ENCODE measurements around the gene PPP4R3B.
"Not testable (repeated sequence)": the region's sequence is repeated elsewhere in the genome, so short reads cannot be mapped to it uniquely, and the experiment has no call there.

The PPP4R3B gene

GRCh38 chr2:55617175-55618024, at the start of gene PPP4R3B:
PPP4R3B (minus strand) TSS chr2:55617622; CDS start chr2:55617285, 337 bp downstream.
- peak; percentile 55 for FAIRE-seq

DNA sequence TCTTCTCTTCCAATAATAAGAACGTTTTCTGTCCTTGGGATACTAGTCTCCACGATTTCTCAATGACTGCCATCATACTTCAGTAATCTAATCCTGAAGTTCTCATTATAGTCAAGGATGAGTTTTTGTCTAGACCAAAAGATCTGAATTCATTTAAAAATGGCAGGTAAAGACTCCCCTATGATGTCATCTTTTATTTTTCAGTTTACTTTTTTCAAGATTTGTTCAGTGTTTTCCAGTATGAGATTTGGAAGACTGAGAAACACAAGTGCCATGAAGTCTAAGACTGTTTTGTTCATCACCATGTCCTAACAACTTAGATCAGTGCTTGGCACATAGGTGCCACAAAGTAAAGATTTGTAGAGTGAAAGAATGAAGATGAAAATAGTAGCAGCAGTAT, 35.8 kb upstream of the PPP4R3B start:
- no peak for FAIRE-seq

- FAIRE-seq = no peak
These were observed 31.8 kb upstream of the PPP4R3B start for GRCh38 chr2:55649211-55649610.

DNA sequence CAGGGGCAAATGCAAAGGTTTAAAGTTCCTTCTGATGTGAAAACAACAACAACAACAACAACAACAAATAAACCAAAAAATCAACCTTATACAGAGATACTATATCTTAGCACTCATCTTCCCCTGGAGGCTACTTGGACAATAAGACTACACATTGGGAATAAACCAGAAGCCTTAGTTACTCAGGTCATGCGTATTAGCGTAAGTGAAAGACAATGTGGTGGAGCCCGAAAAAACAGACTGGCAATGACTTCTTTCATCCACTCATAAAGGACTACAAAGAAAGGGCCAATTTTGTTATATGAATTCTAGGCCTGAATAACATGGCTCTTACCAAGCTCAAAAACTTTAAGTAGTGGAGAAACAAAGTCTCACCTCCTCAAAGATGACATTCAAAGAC, 19.4 kb upstream of the PPP4R3B start:
- FAIRE-seq = no peak

DNA sequence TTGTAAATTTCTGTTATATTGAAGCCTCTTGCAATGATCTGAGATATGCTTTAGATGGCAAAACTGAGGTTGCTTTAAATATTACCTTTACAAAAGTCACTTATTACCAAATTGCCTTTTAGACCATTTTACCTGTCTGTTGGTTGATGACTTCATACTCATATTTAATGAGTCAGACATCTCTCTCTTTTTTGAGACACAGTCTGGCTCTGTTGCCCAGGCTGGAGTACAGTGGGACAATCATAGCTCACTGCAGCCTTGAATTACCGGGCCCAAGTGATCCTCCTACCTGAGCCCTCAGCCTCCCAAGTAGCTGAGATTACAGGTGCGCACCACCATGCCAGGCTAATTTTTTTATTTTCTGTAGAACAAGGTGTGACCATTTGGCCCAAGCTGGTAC, 11.5 kb upstream of the PPP4R3B start:
- FAIRE-seq = no peak

GRCh38 chr2:55627915-55628314, 10.5 kb upstream of the PPP4R3B start:
- FAIRE-seq = no peak

- FAIRE-seq = no peak
These were observed 4.4 kb upstream of the PPP4R3B start for GRCh38 chr2:55621802-55622201.

GRCh38 chr2:55620123-55620779, 2.8 kb upstream of the PPP4R3B start:
- no peak for FAIRE-seq

DNA sequence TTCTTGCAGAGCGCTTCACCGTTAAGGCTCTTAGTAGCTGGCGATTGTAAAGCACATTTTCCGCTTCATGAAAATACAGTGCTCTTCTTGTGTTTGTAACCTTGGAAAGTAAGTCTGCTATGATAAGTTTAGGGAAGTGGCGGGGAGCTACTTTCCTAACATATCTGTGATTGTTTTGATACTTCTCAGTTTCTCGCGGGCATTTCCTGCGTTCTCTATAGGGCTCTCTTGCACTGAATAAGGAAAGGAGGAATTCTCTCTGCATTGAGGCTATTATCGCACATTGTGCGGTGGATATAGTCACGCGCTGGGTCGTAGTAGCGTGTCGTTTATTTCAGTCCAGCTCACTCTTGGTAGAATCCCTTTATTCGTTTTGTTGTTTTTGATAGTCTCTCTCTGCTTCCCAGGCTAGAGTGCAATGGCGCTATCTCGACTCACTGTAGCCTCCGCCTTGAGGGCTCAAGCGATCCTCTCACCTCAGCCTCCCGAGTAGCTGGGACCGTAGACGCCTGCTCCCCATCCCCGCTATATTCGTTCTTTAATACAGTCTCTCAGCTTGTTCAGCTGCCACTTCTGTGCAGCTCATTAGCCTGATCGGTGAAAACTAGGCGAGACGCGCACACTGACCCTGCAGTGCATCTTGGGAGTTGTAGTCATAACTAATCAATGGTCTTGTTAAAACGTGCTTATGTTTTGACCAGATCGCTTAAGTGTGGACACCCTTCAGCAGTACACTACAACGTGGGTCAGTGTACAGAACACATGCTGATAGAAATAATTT, 1.0 kb upstream of the PPP4R3B start:
- peak; percentile 36 for FAIRE-seq

DNA sequence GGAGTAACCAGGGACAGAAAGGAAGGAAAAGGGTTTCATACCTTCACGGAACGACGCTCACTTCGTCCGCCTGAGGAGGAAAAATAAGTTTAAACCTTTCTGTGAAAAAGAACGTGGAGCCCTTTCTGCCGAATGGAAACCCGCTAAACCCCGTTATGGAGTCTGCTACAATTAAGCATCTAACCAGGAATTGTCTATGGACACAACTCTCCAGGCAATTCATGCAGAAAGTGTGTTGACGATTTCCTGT, 528 bp upstream of the PPP4R3B start:
- no peak for FAIRE-seq

DNA sequence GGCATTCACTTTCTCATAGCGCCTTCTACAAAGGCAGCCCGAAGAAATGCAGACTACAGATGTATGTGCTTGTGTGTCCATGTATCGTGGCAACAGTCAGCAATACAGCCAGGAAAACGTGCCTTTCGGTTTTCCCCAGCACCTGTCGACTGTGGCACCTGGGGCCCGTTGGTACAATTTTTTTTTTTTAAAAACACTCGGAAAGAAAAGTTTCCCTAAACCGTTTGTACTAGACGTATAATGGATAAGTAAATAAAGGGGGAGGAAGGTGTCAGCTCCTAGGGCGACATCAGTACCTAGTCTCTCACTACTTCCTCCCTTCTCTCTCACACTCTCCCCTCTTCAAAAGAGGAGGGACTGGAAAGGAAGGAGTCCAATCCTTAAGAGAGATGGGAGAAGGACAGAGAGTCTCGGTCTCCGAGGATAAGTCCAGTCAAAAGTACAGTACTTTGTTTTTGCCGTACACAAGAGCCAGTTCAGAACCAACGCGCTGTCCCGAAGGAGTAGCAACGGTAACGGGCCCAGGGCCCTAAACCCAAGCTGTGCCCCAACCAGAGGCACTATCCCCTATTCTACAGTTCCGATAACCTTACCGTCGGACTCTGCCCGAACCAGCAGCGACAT, 759 bp downstream of the PPP4R3B start:
- FAIRE-seq = no peak

GRCh38 chr2:55611997-55612396, 5.4 kb downstream of the PPP4R3B start:
- no peak for FAIRE-seq

GRCh38 chr2:55610954-55611743, 6.3 kb downstream of the PPP4R3B start:
- FAIRE-seq = no peak

- FAIRE-seq = no peak
These were observed 7.4 kb downstream of the PPP4R3B start for GRCh38 chr2:55609938-55610578.

DNA sequence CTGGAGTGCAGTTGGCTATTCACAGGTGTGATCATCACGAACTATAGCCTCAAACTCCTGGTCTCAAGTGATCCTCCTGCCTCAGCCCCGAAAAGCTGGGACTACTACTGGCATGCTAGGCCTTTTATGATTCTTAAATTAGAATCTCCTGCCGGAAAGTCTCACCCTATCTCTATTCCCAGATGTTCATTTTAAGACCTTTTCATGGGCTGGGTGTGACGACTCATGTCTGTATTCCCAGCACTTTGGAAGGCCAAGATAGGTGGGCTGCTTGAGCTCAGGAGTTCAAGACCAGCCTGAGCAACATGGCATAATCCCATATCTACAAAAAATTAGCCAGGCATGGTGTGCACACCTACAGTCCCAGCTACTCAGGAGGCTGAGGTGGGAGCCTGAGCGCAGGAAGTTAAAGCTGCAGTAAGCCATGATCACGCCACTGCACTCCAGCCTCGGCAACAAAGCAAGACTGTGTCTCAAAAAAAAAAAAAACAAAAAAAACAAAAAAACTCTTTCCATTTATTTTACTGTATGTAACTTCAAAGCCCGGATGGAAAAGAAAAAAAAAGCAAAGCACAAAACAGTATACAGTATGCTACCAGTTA, 8.1 kb downstream of the PPP4R3B start:
- FAIRE-seq = peak; percentile 69

- no peak for FAIRE-seq
These were observed 9.7 kb downstream of the PPP4R3B start for GRCh38 chr2:55607717-55608116.

DNA sequence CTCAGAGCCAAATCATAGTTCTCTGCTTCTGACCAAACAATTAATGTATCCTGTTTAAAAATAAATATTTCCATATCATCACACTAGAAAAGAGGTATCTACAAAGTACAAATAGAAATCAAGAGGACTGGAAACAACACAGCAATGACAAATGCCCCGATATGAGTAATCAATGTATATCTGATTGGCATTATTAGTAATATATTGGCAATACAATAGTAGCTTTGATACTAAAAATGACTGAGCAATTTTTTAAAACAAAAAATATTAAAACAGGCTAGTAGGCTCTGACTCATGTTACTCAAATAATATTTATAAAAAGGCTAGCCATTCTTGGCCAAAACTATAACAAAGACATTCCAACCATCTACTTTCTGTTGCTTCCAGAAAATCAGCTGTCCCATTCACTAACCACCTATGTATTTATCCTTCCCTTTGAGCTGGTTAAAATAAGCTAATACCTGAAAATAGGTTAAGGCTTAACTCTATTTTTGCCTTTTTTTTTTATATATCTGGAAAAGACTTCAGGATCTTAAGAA, 13.3 kb downstream of the PPP4R3B start:
- FAIRE-seq = no peak

- FAIRE-seq = no peak
These were observed 15.6 kb downstream of the PPP4R3B start for GRCh38 chr2:55601849-55602248.

GRCh38 chr2:55598056-55598795, 19.2 kb downstream of the PPP4R3B start:
- FAIRE-seq = no peak

DNA sequence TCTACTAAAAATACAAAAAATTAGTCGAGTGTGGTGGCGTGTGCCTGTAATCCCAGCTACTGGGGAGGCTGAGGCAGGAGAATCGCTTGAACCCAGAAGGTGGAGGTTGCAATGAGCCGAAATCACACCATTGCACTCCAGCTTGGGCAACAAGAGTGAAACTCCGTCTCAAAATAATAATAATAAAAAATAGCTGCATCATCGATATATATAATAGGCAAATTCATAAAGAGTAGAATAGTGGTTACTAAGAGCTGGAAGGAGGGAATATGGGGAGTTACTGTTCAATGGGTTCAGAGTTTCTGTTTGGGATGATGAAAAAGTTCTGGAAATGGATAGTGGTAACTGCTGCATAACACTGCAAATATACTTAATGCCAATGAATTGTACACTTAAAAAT, 20.6 kb downstream of the PPP4R3B start:
- FAIRE-seq = not testable (repeated sequence)

DNA sequence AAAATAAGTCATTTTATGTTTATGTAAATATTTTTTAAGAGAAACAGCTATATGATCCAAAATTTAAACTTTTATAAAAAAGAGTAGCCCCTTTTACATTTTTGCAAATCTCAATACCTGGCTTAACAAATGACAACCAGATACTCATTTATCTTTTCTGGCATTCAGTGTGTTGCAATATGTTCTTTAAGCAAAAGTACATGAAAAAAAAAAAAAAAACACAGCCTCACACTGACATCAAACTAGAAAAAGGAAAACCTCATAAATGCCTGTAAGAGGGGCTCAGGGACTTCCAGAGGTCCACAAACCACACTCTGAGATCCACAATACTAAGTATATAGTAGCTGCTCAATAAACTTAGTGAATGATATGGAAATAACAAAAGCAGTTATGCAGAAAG, 21.9 kb downstream of the PPP4R3B start:
- FAIRE-seq = peak; percentile 21
